Epithelial cell of proximal tubule (primary cell): Measurements from ENCODE around the gene CHMP4B. TPM values are rescaled to one million over a fixed set of nuclear protein-coding genes. Genes with fewer than 3 reads are reported as not detected.

Experiments
- DNase-seq: peaks from one replicate; pipeline ENCODE4 v3.0.0-alpha.2; 2011; ENCODE audit warnings: low read depth
- H3K4me3 ChIP-seq: 2 replicates; pipeline ENCODE4 v1.5.1; 2011; ENCODE audit warnings: low read depth, mild to moderate bottlenecking, low read length
- total RNA-seq: library from RNA; depleted of rRNA; stranded (reverse); fragments of >200 nt; gene quantifications from 2 replicates; pipeline ENCODE4 v1.2.3, GENCODE V29; 2015
- TF ChIP-seq, protein P1 (sequence below): conservative IDR thresholded peaks from 2 replicates; pipeline ENCODE4 v1.5.1; 2012; ENCODE audit warnings: low read depth, mild to moderate bottlenecking, low read length

CHMP4B gene
- total RNA-seq, 1 donor from 2014 or later = 41.3 TPM

GRCh38 chr20:33859751-33860150, 48.6 kb downstream of the CHMP4B start:
- TF ChIP-seq, protein P1, sequence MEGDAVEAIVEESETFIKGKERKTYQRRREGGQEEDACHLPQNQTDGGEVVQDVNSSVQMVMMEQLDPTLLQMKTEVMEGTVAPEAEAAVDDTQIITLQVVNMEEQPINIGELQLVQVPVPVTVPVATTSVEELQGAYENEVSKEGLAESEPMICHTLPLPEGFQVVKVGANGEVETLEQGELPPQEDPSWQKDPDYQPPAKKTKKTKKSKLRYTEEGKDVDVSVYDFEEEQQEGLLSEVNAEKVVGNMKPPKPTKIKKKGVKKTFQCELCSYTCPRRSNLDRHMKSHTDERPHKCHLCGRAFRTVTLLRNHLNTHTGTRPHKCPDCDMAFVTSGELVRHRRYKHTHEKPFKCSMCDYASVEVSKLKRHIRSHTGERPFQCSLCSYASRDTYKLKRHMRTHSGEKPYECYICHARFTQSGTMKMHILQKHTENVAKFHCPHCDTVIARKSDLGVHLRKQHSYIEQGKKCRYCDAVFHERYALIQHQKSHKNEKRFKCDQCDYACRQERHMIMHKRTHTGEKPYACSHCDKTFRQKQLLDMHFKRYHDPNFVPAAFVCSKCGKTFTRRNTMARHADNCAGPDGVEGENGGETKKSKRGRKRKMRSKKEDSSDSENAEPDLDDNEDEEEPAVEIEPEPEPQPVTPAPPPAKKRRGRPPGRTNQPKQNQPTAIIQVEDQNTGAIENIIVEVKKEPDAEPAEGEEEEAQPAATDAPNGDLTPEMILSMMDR = no peak
- no peak for DNase-seq
- no peak overlapping the region for H3K4me3 ChIP-seq

DNA sequence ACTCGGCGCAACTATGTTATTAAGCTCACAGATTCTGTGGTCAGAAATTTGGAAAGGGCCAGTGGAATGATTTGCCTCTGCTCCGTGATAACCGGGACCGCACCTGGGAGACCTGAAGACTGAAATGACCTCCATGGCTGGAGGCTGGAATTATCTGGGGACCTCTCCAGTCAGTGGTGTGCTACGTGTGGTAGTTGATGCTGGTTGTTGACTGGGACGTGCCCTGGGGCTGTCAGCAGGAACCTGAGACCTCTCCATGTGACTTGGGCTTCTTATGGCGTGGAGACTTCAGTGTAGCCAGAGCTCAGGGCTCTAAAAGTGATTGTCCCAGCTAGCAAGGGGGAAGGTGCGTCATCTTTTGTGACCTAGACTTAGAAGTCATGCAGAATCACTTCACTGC, 50.3 kb downstream of the CHMP4B start:
- no peak for DNase-seq
- H3K4me3 ChIP-seq = no peak overlapping the region
- TF ChIP-seq, protein P1 = no peak

- no peak for DNase-seq
- peak overlapping the region; percentile 23 for H3K4me3 ChIP-seq
- TF ChIP-seq, protein P1 = peak; percentile 66
Observed at GRCh38 chr20:33862709-33863403, 51.7 kb downstream of the CHMP4B start.

GRCh38 chr20:33863440-33864323, 52.5 kb downstream of the CHMP4B start:
- H3K4me3 ChIP-seq = no peak overlapping the region
- no peak for DNase-seq
- TF ChIP-seq, protein P1 = no peak

DNA sequence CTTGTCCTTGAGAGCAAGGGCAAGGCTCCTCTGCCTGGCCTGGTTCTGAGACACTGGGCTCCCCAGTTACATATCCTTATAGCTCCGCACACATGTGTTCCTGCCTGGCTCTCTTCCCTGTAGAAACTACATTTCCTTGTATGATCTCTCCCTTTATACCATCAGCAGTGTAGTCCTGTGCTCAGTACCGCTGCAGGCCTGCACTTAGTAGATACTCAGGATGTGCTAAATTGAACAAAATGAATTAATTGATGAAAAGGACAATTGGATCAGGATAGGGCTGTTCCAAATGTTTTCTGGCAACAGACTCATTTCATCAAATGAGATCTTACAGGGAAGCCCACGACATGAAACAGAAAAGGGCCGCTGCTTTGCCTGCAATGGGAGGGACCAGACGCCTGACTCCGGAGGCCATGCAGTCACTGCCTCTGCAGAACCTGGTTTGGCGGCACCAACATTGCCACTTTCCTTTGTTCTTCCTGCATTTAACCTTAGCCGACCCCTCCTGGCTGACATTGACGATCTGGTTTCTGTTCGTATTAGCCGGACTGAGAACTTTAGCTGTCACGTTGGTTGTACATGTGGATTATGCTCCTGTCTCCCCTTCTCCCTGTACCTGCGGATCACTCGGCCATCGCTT, 53.3 kb downstream of the CHMP4B start:
- DNase-seq = no peak
- no peak overlapping the region for H3K4me3 ChIP-seq
- TF ChIP-seq, protein P1 = no peak

DNA sequence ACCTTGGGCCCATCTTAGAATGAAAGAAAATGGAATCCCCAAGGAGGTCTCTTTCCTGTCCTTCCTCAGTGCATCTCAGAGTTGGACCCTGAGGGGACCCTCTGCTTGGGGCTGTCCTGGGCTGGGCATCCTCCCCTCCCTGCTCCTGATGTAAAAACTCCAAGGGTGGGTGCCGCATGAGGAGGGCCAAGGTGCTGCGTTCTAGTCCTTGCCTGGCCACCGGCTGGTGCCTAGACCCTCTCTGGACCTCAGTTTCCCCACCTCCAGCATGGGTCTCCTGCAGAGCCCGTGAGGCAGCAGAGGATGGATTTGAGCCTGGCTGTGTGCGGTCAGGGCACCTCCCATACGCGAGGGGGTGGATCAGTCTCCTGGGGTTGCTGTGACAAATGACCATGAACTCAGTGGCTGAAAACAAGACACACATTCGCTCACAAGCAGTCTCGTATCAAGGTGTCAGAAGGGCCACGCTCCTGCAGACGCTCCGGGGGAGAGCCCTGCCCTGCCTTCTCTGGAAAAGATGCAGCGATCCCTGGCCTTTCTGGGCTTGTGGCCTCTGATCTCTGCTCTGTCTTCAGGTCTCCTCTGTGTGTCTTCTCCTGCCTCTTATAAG, 54.7 kb downstream of the CHMP4B start:
- no peak overlapping the region for H3K4me3 ChIP-seq
- no peak for DNase-seq
- TF ChIP-seq, protein P1 = no peak
